Lung microvascular endothelial cell (primary cell): ENCODE results near the gene PLAGL2. TPM values are rescaled to one million over a fixed set of nuclear protein-coding genes. Genes with fewer than 3 reads are reported as not detected.
"Not testable (repeated sequence)": the region's sequence is repeated elsewhere in the genome, so short reads cannot be mapped to it uniquely, and the experiment has no call there.

ENCODE experiments used
- DNase-seq, 2 donors: peaks; one replicate each; pipeline versions ENCODE4 v3.0.0 to v3.0.0-alpha.2; 2010; ENCODE audit warnings: low read depth in 2 of 2
- total RNA-seq: library from RNA; depleted of rRNA; stranded (reverse); fragments of >200 nt; gene quantifications from 2 replicates; pipeline ENCODE4 v1.2.1, GENCODE V29; 2014

The PLAGL2 gene
- total RNA-seq, 1 donor from 2014 or later: 2.8 TPM

GRCh38 chr20:32204205-32205109, 3.1 kb downstream of the PLAGL2 start:
- no peak for DNase-seq

GRCh38 chr20:32203356-32204204, 4.0 kb downstream of the PLAGL2 start:
- no peak for DNase-seq

GRCh38 chr20:32201977-32202363, 5.6 kb downstream of the PLAGL2 start:
- no peak for DNase-seq

GRCh38 chr20:32201296-32201976, 6.1 kb downstream of the PLAGL2 start:
- no peak for DNase-seq

DNA sequence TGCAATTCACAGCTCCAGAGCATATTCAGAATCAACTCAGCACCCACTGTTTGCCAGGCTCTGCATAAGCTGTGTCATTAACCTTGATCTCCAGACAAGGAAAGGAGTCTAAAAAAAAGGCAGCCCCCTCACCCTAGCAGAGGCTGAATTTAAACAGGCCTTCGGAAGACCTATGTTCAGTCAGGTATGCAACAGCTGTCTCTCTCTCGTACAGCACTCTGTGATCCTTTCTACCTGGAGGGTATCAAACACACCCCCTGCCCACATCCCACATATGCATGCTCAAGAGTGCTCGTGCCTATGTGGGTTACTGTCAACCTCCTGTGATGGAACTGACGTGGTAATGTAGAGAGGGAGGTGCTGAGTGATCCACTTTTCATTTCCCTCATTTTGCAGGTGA, 8.5 kb downstream of the PLAGL2 start:
- DNase-seq: no peak

DNA sequence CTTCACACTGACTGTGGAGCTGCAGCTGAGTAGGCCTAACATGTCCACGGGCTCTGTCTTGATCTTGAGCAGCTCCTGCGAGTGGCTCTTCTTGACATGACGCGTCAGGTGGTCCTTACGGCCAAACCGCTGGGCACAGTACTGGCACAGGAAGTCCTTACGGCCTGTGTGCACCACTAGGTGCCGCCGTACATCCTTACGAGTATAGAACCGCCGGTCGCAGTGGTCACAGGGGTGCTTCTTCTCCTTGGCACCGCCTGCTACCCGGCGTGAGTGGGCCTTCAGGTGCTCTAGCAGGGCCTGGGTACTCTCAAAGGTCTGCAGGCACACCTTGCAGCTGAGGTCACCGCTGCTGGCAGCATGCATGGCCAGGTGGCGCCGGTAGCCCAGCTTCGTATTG, 10.4 kb downstream of the PLAGL2 start:
- DNase-seq: not testable (repeated sequence)

GRCh38 chr20:32196613-32197012, 10.9 kb downstream of the PLAGL2 start:
- DNase-seq: not testable (repeated sequence)

DNA sequence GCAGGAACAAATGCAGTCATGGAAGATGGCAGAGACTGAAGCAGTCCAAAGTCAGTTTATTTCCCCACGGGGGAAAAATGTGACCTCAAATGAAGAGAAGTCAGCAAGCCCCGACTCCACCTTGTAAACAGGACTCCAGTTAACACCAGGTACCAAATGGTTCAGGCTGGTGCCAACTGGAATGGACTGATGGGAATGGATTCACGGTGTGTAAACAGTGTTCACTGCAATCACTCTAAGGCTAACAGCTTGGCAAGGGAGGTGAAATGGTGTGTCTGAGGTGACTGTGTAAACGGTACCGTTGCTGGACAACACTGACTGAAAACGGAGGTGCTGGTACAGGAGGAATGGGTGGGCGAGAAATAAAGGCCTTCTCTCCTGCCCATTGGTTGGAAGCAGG, 12.0 kb downstream of the PLAGL2 start:
- DNase-seq: no peak

DNA sequence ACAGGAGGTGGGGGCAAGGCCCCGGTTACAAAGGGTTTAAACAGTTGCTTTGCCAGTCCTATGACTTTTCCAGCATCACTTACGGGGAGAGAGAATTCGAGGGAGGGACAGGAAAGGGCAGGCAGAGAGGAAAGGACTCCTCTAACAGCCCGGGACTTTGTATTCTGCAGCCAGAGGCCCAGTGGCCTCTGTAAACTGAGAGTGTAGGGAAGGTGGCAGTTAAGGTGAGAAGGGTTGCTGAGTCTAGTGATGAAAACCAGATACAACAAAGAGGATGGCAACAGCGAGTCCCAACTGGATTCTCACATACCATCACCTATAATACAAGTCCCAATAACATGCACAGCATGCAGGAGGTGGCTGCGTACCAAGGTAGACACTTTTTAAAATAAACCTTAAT, 13.5 kb downstream of the PLAGL2 start:
- no peak for DNase-seq

DNA sequence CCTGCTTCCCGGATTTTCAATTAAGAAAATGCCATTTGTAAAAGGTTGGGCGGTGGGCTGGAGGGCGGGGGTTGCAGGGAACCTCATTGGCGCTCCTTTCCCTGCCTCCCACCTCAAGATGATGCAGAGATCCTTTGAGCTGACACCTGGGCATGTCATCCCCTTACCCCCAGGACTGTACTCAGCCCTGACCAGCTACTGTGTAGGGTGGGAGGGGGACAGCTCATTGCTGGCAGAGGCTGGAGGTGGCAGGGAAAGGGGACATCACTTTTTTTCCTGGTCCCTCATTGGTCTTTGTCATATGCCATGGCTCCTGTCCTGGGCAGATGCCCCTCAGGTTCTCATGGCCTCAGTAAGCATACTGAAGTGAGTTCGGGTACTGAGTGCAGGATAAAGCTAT, 14.2 kb downstream of the PLAGL2 start:
- not testable (repeated sequence) for DNase-seq

DNA sequence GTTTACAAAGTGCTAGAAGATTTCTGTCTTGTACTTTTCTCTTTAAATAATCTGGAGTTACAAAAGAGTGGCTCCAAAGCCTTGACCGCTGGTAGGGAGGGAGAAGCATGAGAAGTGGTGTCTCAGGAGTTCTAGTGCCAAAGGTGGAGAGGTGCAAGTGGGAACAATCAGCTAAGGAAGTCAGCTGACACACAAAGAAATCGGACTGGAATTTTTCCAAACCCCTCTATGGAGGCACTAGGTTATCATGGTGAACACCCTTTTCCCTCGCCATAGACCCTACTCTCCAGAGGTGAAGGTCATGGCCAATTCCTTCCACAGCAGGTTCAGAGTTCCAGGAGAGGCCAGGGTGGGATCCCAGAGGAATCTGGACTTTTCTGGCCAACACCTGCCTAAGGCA, 14.8 kb downstream of the PLAGL2 start:
- peak; percentile 32 to 34 for DNase-seq

DNA sequence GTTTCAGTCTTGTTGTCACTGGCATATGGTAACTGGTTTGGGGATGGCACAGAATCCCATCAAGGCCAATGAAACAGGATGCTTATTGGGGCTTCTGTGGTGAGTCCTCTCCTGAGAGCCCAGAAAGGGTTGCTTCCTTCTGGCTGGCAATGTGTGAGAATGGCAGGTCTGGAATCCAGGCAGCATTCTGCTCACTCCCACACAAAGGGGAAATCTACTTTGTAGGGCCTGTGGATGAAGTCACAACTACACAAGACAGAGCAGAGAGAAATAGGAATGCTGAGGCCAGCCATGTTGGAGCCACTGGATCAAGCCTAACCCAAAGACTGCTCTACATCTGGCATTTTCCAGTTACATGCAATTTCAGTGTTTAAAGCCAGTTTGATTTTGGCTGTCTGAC, 15.7 kb downstream of the PLAGL2 start:
- no peak for DNase-seq

DNA sequence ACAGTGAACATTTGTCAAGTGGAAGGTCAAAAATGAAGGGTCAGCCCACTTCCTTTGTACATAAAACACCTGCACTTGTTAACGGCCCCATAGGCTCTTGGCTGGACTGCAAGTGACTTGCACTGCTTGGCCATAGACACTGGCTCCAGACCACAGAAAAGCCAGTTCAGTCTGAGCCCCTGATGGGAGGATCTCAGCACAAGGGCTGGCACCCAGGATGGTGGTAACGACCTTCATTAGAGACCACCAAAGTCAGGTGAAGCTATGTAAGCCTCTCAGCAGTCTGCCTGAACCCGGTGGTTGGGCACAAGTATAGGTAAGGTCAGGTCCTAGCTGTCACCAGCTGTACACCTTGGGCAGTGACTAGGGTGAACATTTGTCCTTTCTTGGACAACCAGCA, 16.1 kb downstream of the PLAGL2 start:
- DNase-seq: no peak

DNA sequence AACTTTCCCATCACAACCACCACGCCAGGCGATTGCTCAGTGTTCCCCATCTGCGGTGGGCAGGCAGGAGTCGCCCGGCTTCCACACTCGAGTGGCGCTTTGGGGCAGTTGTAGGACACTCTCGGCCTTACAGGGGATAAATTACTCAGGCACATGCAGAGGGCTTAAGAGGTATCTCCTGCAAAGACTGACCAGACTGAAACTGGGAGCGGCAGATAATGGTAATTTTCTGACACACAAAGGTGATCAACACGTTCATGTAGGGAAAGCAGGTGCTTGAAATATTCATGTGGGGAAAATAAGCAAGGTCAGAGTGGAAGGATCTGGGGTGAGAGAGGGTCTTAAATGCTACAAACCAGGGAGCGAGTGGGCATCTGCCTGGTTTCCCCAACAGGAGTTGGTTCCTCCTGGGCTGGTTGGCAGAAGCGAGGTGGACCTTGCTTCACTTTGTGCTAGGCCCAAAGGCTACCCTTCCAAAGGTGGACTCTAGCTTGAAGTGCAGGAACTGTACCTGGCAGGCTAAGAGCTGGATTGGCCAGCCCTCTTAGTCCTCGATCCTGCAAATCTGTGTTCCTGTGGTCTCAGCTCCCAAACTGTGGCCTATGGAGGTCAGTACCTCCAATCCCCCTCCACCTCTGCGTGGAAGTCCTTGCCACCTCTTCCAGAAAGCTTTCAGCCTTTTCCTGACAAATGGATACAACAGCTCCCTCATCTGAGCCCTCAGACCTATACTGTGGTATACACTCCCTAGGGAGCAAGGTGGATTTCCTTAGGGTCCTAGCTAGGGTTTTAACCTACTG, 16.7 kb downstream of the PLAGL2 start:
- DNase-seq: no peak

DNA sequence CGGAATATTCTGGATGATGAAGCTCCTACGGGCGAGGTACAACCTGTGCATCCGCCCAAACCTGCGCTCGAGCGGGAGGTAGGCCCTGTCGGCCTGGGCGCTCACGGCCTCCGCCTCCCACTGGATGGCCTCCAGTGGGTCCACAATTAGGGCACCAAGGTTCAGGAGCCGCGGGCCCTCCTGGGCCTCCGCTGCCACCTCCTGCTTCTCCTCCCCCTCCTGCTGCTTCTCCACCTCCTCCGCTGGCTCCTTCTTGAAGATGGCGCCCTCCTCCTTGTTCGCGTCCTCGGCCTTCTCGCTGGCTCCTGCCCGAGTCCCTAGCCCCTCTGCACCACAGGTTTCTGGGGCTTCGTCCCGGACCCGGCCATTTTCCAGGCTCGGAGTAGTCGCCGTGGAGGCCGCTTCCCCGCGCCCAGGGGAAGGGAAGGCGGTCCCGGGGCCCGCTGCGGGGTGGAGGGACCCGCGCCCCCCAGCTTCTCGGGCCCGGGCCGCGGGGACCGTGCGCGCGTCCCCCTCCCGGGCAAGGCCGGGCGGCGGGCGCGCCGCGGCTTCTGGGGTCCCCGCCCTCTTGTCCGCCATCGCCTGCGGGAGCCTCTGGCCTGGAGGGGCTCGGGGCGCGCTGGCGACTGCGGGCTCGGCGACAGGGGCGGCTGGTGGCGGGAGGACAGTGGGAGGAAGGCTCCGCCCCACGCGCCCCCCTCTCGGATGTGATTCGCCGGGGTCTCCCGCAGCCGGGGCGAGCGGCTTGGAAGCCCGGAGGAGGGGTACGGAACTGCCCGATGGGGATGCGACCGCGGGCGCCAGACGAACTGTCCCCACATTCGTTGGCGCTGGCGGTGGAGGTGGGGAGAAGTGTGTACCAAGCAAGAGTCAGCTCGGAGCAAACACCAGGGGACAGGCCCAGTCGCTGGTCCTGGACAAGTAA, 17.6 kb downstream of the PLAGL2 start:
- peak; percentile 36 to 51 for DNase-seq

DNA sequence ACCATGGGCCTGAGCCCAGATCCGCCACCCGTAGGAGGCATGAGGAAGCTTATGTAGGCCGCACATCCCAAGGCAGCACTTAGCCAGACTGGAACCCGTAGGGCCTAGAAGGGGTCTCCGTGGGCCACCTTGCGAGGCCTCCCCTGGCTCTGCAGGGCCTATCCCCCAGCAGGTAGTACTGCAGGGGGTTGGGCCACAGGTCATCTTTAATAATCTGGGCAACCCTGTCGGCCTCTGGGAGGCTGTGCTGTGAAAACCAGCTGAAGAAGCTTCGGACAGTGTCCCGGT, 18.5 kb downstream of the PLAGL2 start:
- no peak for DNase-seq

GRCh38 chr20:32188376-32189122, 19.0 kb downstream of the PLAGL2 start:
- DNase-seq: no peak

GRCh38 chr20:32186506-32186905, 21.0 kb downstream of the PLAGL2 start:
- DNase-seq: no peak

DNA sequence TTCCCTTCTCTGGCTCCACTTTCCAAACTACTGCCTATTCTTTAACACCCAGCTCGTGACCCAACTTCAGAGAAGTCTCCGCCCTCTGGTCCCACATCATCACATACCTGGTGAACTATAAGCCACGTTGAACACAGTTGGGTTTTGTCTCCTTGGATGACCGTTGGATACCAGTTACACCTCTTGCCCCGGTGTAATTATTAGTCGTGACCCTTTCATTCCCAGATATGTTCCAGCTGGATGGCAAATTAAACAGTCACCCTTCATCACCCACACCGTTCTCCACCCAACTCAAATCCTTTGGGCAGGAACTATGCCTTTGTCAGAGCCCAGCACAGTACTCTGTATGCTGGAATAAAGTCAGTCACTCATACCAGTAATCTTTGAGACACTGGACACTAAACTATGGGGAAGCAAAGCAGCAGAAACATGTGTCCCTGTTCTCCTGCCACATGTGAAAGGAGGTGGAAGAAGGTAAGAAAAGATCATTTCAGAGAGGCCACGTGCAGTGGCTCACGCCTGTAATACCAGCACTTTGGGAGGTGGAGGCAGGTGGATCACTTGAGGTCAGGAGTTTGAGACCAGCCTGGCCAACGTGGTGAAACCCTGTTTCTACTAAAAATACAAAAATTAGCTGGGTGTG, 22.5 kb downstream of the PLAGL2 start:
- DNase-seq: no peak
